T1000 (cell line): ENCODE data around the gene SFPQ.
"Not testable (repeated sequence)": the region's sequence is repeated elsewhere in the genome, so short reads cannot be mapped to it uniquely, and the experiment has no call there.

ENCODE experiments used
- DNase-seq: peaks from one replicate; lab custom pipeline; 2025; ENCODE audit warnings: mixed read lengths; lab: John Stamatoyannopoulos, UW

Gene SFPQ

GRCh38 chr1:35187816-35188342 is 5.1 kb downstream of the SFPQ start:
- no peak for DNase-seq

GRCh38 chr1:35186239-35186638 is 6.7 kb downstream of the SFPQ start:
- no peak for DNase-seq

GRCh38 chr1:35185200-35185599 is 7.7 kb downstream of the SFPQ start:
- no peak for DNase-seq

GRCh38 chr1:35184495-35185199 is 8.3 kb downstream of the SFPQ start:
- DNase-seq: no peak

- DNase-seq: no peak
Observed at GRCh38 chr1:35181790-35182455, 11.0 kb downstream of the SFPQ start.

GRCh38 chr1:35180776-35181374 is 12.1 kb downstream of the SFPQ start:
- no peak for DNase-seq

- DNase-seq: no peak
Observed at GRCh38 chr1:35179908-35180307, 13.0 kb downstream of the SFPQ start.

- no peak for DNase-seq
Observed at GRCh38 chr1:35178874-35179380, 14.0 kb downstream of the SFPQ start.

GRCh38 chr1:35178295-35178695 is 14.7 kb downstream of the SFPQ start:
- DNase-seq: no peak

- DNase-seq: no peak
Observed at GRCh38 chr1:35177237-35177786, 15.6 kb downstream of the SFPQ start.

- DNase-seq: no peak
Observed at GRCh38 chr1:35175602-35176001, 17.3 kb downstream of the SFPQ start.

- no peak for DNase-seq
Observed at GRCh38 chr1:35175098-35175576, 17.8 kb downstream of the SFPQ start.

- DNase-seq: no peak
Observed at GRCh38 chr1:35173909-35174540, 18.9 kb downstream of the SFPQ start.

- DNase-seq: no peak
Observed at GRCh38 chr1:35173491-35173890, 19.5 kb downstream of the SFPQ start.

- no peak for DNase-seq
Observed at GRCh38 chr1:35172022-35172421, 20.9 kb downstream of the SFPQ start.

- no peak for DNase-seq
Observed at GRCh38 chr1:35171579-35171978, 21.4 kb downstream of the SFPQ start.

- no peak for DNase-seq
Observed at GRCh38 chr1:35164893-35165292, 28.1 kb downstream of the SFPQ start.

GRCh38 chr1:35151220-35151619 is 41.7 kb downstream of the SFPQ start:
- DNase-seq: no peak

- DNase-seq: not testable (repeated sequence)
Observed at GRCh38 chr1:35145892-35146549, 46.9 kb downstream of the SFPQ start.

GRCh38 chr1:35143737-35144508 is 49.0 kb downstream of the SFPQ start:
- DNase-seq: no peak

GRCh38 chr1:35142728-35143127 is 50.2 kb downstream of the SFPQ start:
- DNase-seq: not testable (repeated sequence)
